ENCODE measurements around the gene ZNF217. TPM values are rescaled to one million over a fixed set of nuclear protein-coding genes. Genes with fewer than 3 reads are reported as not detected.
A peak's percentile ranks its signal among the peaks of the same experiment; 100 is the strongest.

ZNF217 gene
- total and polyA plus RNA-seq, 9 of the 15 experiments (the other 6 are each of a cell fraction or from before 2014, with no cell fraction given), result 3.0 to 41.8 (median 16.8) TPM

- TF ChIP-seq MNT (conservative IDR thresholded peaks at IDR 0.05) (peak; percentile 12 to 31; a peak in 2 of 4 replicates), CTCF (IDR thresholded peaks at IDR 0.05 in 2 of 3, conservative IDR thresholded peaks at IDR 0.05 in 1 of 3; ENCODE audit: insufficient read depth in 2 of 3, low read depth in 1 of 3, low read length in 3 of 3) (peak in 2 of 3 experiments; percentile 14 to 31; a peak in 2 of 6 replicates), SOX6 (IDR thresholded peaks at IDR 0.05) (0 out of 2 replicates have a peak, but pooled peaks have one; percentile 8), CEBPG (CRISPR knock-in tag; IDR thresholded peaks at IDR 0.05) (peak; percentile 65; the same call in 1 of the 2 replicates), CEBPG (tag; conservative IDR thresholded peaks at IDR 0.05 in 1 of 2, IDR thresholded peaks at IDR 0.05 in 1 of 2) (peak; percentile 46 to 72), TCF3 (CRISPR knock-in tag; IDR thresholded peaks at IDR 0.05) (peak; percentile 28; the same call in 1 of the 2 replicates), NFRKB (IDR thresholded peaks at IDR 0.05; ENCODE audit: low read depth) (peak; percentile 63; the same call in 1 of the 2 replicates), KLF6 (CRISPR knock-in tag; IDR thresholded peaks at IDR 0.05; ENCODE audit: borderline replicate concordance) (no peak), VEZF1 (CRISPR knock-in tag; IDR thresholded peaks at IDR 0.05) (peak; percentile 56), ELF1 (tag; IDR thresholded peaks at IDR 0.05) (peak; percentile 54; the same call in 1 of the 2 replicates), EP300 (IDR thresholded peaks at IDR 0.05; ENCODE audit: low read length) (peak; percentile 55), HDAC8 (tag; IDR thresholded peaks at IDR 0.05) (no peak; the same call in 1 of the 2 replicates), YBX1 (IDR thresholded peaks at IDR 0.05) (no peak), HINFP (tag; conservative IDR thresholded peaks at IDR 0.05; ENCODE audit: low read depth) (no peak), FOXK1 (CRISPR knock-in tag; IDR thresholded peaks at IDR 0.05; ENCODE audit: borderline replicate concordance) (0 out of 2 replicates have a peak, but pooled peaks have one; percentile 23), SMC3 (conservative IDR thresholded peaks at IDR 0.05; ENCODE audit: insufficient read depth, low read depth, low read length) (0 out of 2 replicates have a peak, but pooled peaks have one; percentile 8), MAFF (IDR thresholded peaks at IDR 0.05; ENCODE audit: low read length) (0 out of 2 replicates have a peak, but pooled peaks have one; percentile 2), FOXM1 (IDR thresholded peaks at IDR 0.05; ENCODE audit: low read depth) (0 out of 2 replicates have a peak, but pooled peaks have one; percentile 18), FOXM1 (CRISPR knock-in tag; IDR thresholded peaks at IDR 0.05; ENCODE audit: low read depth) (no peak), KDM5B (IDR thresholded peaks at IDR 0.05; ENCODE audit: insufficient replicate concordance, low read depth, low read length) (peak; percentile 48), GABPB1 (CRISPR knock-in tag; IDR thresholded peaks at IDR 0.05) (no peak)
Measured at GRCh38 chr20:53642196-53643030, 48.8 kb upstream of the ZNF217 start (continued).
